Measurements from ENCODE around the gene HNF1A. TPM values are rescaled to one million over a fixed set of nuclear protein-coding genes. Genes with fewer than 3 reads are reported as not detected.

Gene HNF1A
- total and polyA plus RNA-seq, 2 of the 13 experiments (the other 11 are each of a cell fraction or from before 2014, with no cell fraction given), result 13.4 to 34.7 TPM

- TF ChIP-seq ZNF101 (CRISPR knock-in tag; IDR thresholded peaks at IDR 0.05; ENCODE audit: borderline replicate concordance, low read depth), result no peak
- peak; percentile 53; the same call in 1 of the 2 replicates for TF ChIP-seq CBX5 (CRISPR knock-in tag; IDR thresholded peaks at IDR 0.05; ENCODE audit: borderline replicate concordance)
- TF ChIP-seq NKX3-1 (CRISPR knock-in tag; IDR thresholded peaks at IDR 0.05), result no peak
- no peak for TF ChIP-seq ZNF17 (CRISPR knock-in tag; IDR thresholded peaks at IDR 0.05)
- TF ChIP-seq CHD4 (IDR thresholded peaks at IDR 0.05; ENCODE audit: borderline replicate concordance, low read length), result 0 out of 2 replicates have a peak, but pooled peaks have one; percentile 22
- no peak for TF ChIP-seq ZNF570 (CRISPR knock-in tag; IDR thresholded peaks at IDR 0.05; ENCODE audit: borderline replicate concordance)
- TF ChIP-seq EZH2 (conservative IDR thresholded peaks at IDR 0.05; ENCODE audit: low read depth, low read length), result no peak
- TF ChIP-seq BCL6 (CRISPR knock-in tag; IDR thresholded peaks at IDR 0.05), result peak; percentile 18; the same call in 1 of the 2 replicates
- no peak for TF ChIP-seq NRL (CRISPR knock-in tag; IDR thresholded peaks at IDR 0.05; ENCODE audit: borderline replicate concordance)
- TF ChIP-seq ZNF207 (IDR thresholded peaks at IDR 0.05; ENCODE audit: borderline replicate concordance), result no peak
- no peak; the same call in 1 of the 2 replicates for TF ChIP-seq PAXIP1 (CRISPR knock-in tag; conservative IDR thresholded peaks at IDR 0.05)
- no peak for TF ChIP-seq THYN1 (CRISPR knock-in tag; IDR thresholded peaks at IDR 0.05; ENCODE audit: borderline replicate concordance, low read depth)
- TF ChIP-seq FOSL2 (CRISPR knock-in tag; IDR thresholded peaks at IDR 0.05), result peak; percentile 41; the same call in 1 of the 2 replicates
- TF ChIP-seq SMAD1 (CRISPR knock-in tag; IDR thresholded peaks at IDR 0.05; ENCODE audit: borderline replicate concordance, low read depth), result no peak
- no peak for TF ChIP-seq CREB1 (IDR thresholded peaks at IDR 0.05)
- 0 out of 2 replicates have a peak, but pooled peaks have one; percentile 10 for TF ChIP-seq CREB1 (CRISPR knock-in tag; IDR thresholded peaks at IDR 0.05)
- TF ChIP-seq TOPORS (CRISPR knock-in tag; IDR thresholded peaks at IDR 0.05), result no peak
- no peak for TF ChIP-seq SKI (IDR thresholded peaks at IDR 0.05; ENCODE audit: partially characterized antibody)
- peak; percentile 93 for TF ChIP-seq FOXA3 (CRISPR knock-in tag; IDR thresholded peaks at IDR 0.05)
- TF ChIP-seq ISL2 (CRISPR knock-in tag; IDR thresholded peaks at IDR 0.05), result no peak
- TF ChIP-seq FOXJ3 (CRISPR knock-in tag; IDR thresholded peaks at IDR 0.05; ENCODE audit: borderline replicate concordance), result 0 out of 2 replicates have a peak, but pooled peaks have one; percentile 30
- no peak for TF ChIP-seq AGO2 (optimal IDR thresholded peaks at IDR 0.05; ENCODE audit: low read depth, low read length)
- no peak for TF ChIP-seq ZBTB34 (CRISPR knock-in tag; IDR thresholded peaks at IDR 0.05)
- TF ChIP-seq ZFP82 (CRISPR knock-in tag; IDR thresholded peaks at IDR 0.05; ENCODE audit: borderline replicate concordance), result no peak
Observed at GRCh38 chr12:120981407-120981941, 3.1 kb downstream of the HNF1A start (continued).

Data from HepG2 (cell line).